Amniotic epithelial cell (primary cell): ENCODE results near the gene MAP3K7CL.

Experiments
- DNase-seq: peaks from one replicate; pipeline ENCODE4 v3.0.0-alpha.2; 2010; ENCODE audit warnings: low read depth

MAP3K7CL gene

GRCh38 chr21:29130270-29130969 is at the start of gene MAP3K7CL:
MAP3K7CL (plus strand) TSS chr21:29130644; CDS start chr21:29133345, 2,701 bp downstream.
- peak; percentile 100 for DNase-seq

- DNase-seq: no peak
Measured at GRCh38 chr21:29082046-29082815, 48.2 kb upstream of the MAP3K7CL start.

DNA sequence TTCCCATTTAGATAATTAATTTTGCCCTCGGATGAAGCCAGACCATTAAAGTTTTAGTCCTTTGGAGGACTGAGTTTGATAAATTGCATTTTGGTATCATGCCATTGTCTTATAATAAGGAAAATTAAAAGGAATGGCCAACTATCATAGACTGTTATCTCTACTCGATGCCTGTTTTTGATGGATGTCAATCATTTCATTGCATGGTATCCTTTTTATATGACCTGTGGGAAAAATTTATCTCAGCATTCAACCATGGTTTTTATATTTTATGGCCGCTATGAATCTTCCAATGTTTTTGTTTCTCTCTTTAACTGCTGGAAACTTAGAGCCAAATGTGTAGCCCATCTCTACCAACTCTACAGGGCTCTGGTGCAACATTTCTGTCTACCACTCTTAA is 47.1 kb upstream of the MAP3K7CL start:
- DNase-seq: no peak

DNA sequence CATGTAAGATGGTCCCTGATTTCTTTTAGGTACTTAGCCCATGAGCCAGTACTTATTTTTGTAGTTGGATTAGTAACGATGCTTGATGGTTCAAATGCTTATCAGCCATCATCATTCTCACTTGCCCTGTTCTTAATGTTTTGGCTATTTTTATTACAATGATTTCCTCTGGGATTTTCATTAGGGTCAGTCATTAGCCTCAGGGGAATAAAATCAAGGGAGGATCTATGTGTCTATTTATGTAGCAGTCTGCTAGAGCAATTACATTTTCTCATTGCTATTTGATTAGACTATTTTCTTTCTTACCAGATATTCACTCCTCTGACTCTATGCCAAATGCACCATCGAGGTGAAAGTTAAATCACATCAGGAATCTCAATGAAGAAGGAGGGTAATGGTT is 46.1 kb upstream of the MAP3K7CL start:
- no peak for DNase-seq

DNA sequence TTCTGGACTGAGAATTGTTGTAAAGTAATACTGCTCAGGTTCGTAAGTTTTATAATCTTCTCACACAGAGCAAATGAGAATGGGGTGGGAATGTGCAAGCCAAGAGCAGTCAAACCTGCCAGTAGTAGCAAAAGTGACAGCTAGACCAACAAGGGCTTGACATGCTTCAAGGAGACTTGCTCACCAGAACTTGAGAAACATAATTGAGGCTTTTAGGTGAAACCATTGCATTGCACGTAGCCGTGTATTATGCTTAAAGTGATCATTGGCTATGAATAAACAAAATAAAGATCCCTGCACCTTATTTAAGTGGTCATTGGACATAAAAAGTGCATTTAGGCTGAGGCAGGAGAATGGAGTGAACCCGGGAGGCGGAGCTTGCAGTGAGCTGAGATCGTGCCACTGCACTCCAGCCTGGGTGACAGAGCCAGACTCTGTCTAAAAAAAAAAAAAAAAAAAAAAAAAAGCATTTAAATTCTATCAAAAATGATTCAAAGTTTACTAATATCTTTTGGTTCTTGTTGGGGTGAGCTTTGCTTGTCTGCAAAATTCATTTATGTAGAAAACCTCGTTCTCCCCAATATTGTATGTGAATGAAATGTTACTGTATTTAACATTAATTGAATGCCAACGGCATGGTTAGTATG is 45.2 kb upstream of the MAP3K7CL start:
- no peak for DNase-seq

GRCh38 chr21:29091033-29091432 is 39.4 kb upstream of the MAP3K7CL start:
- DNase-seq: peak; percentile 87

GRCh38 chr21:29092102-29092959 is 38.1 kb upstream of the MAP3K7CL start:
- peak; percentile 72 for DNase-seq

- no peak for DNase-seq
Measured at GRCh38 chr21:29096218-29097015, 34.0 kb upstream of the MAP3K7CL start.

- DNase-seq: no peak
Measured at GRCh38 chr21:29098156-29098555, 32.3 kb upstream of the MAP3K7CL start.

GRCh38 chr21:29102791-29103257 is 27.6 kb upstream of the MAP3K7CL start:
- DNase-seq: peak; percentile 41

GRCh38 chr21:29104239-29104708 is 26.2 kb upstream of the MAP3K7CL start:
- DNase-seq: peak; percentile 23

- DNase-seq: peak; percentile 93
Measured at GRCh38 chr21:29105218-29105617, 25.2 kb upstream of the MAP3K7CL start.

DNA sequence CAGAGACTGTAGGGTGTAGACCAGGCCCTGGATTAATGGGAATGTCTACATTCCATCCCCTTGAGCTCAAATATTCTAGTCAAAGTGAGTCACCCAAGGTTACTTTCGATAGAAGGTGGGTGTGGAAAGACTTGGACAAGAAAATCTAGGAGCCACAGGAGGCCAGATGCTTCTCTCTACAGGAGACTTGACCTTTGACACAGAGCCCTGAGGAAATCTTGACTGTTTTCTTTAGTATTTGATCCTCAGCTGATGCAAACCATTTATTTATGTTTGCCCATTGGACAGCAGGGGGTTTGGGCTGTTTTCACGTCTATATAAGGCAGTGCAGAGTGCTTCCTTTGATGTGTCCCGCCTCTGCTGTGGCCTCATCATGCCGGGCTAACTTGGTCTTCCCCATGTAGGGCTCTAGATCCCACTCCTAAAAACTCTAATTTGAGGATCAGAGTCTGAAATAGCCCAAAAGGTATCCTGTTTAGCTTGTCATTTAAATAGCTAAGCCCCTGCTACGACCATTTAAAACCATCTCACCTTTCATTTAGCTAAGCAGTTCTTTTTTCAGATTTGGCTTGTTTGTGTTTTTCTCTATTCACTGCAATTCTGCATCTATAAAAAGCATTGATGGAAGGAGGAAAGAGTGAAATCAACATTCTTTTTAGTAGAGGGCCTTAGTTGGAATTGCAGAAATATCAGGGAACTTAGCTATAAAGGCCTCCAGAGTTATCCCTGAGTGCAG is 15.5 kb upstream of the MAP3K7CL start:
- DNase-seq: peak; percentile 88

DNA sequence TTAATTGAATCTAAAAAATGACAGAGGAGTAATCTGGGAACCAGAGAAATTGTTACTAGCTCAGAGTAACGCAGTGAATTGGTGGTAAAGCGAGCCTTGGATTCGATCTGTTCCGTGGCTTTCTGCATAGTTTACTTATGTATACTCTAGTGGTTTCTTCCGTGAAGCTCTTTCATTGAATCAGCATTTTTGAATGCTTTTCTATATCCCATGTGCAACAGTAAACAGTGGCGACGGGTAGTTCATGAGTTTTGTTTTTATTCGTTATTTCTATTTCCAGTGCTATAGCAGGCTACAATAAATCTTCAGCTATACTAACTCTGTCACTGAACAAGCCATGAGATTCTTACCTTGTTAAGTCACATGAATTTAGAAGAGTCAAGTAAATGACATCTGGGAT is 14.5 kb upstream of the MAP3K7CL start:
- no peak for DNase-seq

DNA sequence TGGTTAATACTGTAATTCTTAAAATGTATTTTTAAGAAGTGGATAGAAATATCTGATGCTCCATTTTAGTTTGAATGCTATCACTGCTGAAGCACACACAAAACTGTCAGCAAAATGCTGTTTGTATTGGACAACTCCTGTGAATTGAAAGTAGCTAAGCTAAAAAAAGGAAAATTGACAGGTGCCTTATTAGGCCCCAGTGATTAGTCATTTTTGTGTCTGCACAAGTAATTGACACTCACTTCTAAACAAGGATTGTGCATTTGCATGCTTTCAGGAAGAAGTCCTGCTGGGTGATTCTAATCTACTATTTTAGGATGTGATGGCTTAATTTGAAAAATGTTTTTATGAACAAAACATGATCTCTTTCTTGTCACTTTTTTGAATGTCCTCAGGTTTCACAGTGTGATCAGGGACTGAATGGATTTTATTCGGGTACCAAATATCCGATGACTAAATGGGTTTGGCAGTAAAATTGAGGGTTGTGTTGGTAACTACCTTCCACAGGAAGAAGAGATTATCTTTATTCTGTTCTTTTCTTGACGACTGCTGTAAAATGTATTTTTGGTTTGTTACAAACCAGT is 13.0 kb upstream of the MAP3K7CL start:
- no peak for DNase-seq

GRCh38 chr21:29121759-29122158 is 8.7 kb upstream of the MAP3K7CL start:
- no peak for DNase-seq

DNA sequence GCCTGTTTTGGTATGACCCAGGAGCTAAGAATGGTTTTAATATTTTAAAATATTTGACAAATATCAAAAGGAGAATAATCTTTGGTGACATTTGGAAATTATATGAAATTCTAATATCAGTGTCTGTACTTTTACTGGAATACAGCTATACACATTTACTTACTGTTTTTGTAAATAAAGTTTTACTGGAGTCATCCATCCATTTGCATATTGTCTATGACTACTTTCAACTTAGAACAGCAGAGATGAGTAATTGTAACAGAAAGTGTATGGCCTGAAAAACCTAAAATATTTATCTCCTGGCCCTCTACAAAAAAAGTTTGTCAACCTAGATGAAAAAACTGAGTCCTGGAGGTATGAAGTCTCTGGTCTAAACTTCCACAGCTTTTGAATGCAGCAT is 5.8 kb upstream of the MAP3K7CL start:
- no peak for DNase-seq

- no peak for DNase-seq
Measured at GRCh38 chr21:29125191-29125590, 5.3 kb upstream of the MAP3K7CL start.

- no peak for DNase-seq
Measured at GRCh38 chr21:29125979-29126378, 4.5 kb upstream of the MAP3K7CL start.

DNA sequence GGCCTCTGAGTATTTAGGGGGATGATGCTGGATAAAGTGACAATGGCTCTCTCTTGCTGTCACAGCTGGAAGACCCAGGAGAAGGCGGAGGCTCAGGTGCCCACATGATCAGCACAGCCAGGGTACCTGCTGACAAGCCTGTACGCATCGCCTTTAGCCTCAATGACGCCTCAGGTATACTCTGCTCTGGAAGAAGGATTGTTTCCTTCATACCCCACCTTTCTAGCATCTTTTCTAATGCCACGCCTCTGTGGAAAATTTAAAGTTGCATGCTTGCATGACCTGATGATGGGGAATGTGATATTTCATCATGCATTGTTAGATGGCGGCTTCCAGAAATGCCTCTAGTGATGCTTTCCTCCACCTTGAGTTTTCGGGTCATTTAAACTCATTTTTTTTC is 2.8 kb downstream of the MAP3K7CL start:
- DNase-seq: no peak
